GM15510 (cell line): ENCODE data around the gene SAP30BP.

Experiments
- POLR2A ChIP-seq: IDR thresholded peaks from 3 replicates; pipeline ENCODE4 v1.6.1; 2011; ENCODE audit warnings: borderline replicate concordance; ENCODE audit not compliant: insufficient read length; ENCODE audit errors: extremely low read depth

SAP30BP gene

GRCh38 chr17:75725504-75725903 is 58.4 kb downstream of the SAP30BP start:
- no peak for TF ChIP-seq POLR2A

GRCh38 chr17:75727391-75727790 is 60.3 kb downstream of the SAP30BP start:
- no peak for TF ChIP-seq POLR2A

GRCh38 chr17:75729351-75729750 is 62.2 kb downstream of the SAP30BP start:
- no peak for TF ChIP-seq POLR2A

- no peak for TF ChIP-seq POLR2A
These were observed 62.9 kb downstream of the SAP30BP start for GRCh38 chr17:75730065-75730464.

GRCh38 chr17:75731086-75731715 is 64.1 kb downstream of the SAP30BP start:
- TF ChIP-seq POLR2A: no peak

- no peak for TF ChIP-seq POLR2A
These were observed 64.8 kb downstream of the SAP30BP start for GRCh38 chr17:75731716-75732498.

- no peak for TF ChIP-seq POLR2A
These were observed 66.3 kb downstream of the SAP30BP start for GRCh38 chr17:75733471-75733870.

GRCh38 chr17:75734674-75735294 is 67.6 kb downstream of the SAP30BP start:
- no peak for TF ChIP-seq POLR2A

- no peak for TF ChIP-seq POLR2A
These were observed 69.2 kb downstream of the SAP30BP start for GRCh38 chr17:75736173-75736835.

- no peak for TF ChIP-seq POLR2A
These were observed 70.2 kb downstream of the SAP30BP start for GRCh38 chr17:75737133-75737962.

- no peak for TF ChIP-seq POLR2A
These were observed 71.2 kb downstream of the SAP30BP start for GRCh38 chr17:75738218-75738802.

GRCh38 chr17:75739174-75739573 is 72.0 kb downstream of the SAP30BP start:
- TF ChIP-seq POLR2A: no peak

- no peak for TF ChIP-seq POLR2A
These were observed 72.7 kb downstream of the SAP30BP start for GRCh38 chr17:75739801-75740200.

- no peak for TF ChIP-seq POLR2A
These were observed 73.1 kb downstream of the SAP30BP start for GRCh38 chr17:75740215-75740614.
